ENCODE results near the gene ZXDA.
"Not testable (repeated sequence)": the region's sequence is repeated elsewhere in the genome, so short reads cannot be mapped to it uniquely, and the experiment has no call there.

Gene ZXDA, protein sequence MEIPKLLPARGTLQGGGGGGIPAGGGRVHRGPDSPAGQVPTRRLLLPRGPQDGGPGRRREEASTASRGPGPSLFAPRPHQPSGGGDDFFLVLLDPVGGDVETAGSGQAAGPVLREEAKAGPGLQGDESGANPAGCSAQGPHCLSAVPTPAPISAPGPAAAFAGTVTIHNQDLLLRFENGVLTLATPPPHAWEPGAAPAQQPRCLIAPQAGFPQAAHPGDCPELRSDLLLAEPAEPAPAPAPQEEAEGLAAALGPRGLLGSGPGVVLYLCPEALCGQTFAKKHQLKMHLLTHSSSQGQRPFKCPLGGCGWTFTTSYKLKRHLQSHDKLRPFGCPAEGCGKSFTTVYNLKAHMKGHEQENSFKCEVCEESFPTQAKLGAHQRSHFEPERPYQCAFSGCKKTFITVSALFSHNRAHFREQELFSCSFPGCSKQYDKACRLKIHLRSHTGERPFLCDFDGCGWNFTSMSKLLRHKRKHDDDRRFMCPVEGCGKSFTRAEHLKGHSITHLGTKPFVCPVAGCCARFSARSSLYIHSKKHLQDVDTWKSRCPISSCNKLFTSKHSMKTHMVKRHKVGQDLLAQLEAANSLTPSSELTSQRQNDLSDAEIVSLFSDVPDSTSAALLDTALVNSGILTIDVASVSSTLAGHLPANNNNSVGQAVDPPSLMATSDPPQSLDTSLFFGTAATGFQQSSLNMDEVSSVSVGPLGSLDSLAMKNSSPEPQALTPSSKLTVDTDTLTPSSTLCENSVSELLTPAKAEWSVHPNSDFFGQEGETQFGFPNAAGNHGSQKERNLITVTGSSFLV

DNA sequence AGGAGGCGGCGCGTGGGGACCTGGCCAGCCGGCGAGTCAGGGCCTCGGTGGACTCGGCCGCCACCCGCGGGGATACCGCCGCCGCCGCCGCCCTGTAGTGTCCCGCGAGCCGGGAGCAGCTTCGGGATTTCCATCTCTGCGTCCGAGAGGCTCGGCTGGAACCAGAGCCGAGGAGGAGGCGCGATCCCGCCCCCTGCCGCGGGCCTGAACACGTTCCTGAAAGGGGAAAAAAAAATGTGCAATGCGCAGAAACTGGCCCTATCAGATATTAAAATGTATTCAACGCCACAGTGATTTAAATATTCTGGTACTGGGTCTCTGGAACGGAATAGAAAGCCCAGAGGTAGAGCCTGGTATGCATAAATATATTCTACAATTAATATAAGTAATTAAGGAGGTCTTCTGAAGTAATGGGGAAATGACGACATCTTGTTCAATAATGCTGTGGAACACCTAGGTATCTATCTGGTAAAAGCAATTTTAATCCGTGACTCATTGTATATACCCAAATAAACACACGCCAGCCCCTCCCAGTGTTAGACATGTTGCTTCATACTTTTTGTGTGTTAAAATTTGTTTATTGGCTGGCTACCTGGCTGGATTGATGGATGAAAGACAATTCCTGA is at the start of gene ZXDA:
TSS of gene ZXDA (minus strand) at position 172 of the 626 bp plus-strand sequence. CDS start at position 134, 38 bp downstream.
- not testable (repeated sequence) for DNase-seq

- no peak for DNase-seq
Observed at GRCh38 chrX:57952320-57952678, 42.0 kb upstream of the ZXDA start.

DNA sequence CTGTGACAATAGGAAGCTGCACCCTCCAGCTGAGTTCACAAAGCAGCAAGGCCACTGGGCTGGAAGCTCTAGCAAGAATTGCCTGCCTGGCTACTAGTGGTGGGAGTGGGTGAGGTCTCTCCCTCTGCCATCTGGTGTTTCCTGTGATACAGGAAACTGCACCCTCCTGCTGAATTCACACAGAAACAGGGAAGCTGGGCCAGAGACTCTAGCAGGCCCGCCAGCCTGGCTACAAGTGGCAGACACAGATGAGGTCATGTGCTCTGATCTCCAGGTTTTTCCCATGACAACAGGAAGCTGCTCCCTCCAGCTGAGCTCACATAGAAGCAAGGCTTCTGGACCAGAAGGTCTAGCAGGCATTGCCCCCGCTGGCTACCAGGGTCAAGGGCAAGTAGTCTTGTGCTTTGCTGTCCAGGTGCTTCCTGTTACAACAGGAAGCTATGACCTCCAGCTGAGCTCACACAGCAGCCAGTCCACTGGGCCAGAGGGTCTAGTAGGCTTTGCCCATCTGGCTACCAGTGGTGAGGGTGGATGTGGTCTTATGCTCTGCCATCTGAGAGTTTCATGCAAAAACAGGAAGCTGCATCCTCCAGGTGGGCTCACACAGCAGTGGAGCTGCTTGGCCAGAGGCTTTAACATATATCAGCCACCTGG is 41.5 kb upstream of the ZXDA start:
- DNase-seq: no peak

DNA sequence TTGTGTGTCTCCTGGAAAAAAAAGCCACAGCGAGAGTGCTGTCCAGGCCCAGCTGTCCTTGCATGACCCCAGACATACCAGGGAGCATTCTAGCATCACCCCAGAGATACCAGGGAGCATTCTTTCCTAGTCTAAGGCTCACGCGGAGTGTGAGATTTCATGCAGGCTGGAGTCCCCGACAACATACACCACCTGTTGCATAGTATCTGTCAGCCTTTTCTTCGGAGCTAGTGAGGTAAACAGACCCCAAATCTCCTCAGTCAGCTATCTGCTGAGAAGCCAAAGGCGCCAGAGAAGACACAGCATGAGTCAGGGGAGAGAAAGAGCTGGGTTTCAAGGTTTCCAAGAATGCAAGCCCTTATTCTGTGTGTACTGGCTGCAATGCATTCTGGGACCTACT is 23.1 kb upstream of the ZXDA start:
- DNase-seq: no peak

- DNase-seq: no peak
Observed at GRCh38 chrX:57932266-57932665, 22.0 kb upstream of the ZXDA start.

GRCh38 chrX:57930051-57930450 is 19.8 kb upstream of the ZXDA start:
- DNase-seq: no peak

DNA sequence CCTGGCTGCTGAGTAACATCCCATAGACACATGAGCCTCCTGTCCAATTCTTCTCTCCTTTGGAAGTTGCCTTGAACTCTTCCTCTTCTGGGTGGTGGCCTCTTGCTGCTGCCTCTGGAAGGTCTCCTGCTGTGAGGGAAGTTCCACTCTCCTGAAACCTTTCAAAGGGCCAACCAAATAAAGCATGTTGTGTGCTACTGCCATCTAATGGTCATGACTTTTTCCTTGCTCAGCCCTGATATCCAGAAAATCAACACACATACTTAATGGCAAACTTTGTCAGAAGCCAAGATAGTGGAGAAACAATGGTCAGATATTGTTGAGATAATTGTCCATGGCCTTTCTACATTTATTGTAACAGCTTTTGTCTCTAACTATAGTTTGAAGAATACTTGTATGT is 19.1 kb upstream of the ZXDA start:
- DNase-seq: no peak

DNA sequence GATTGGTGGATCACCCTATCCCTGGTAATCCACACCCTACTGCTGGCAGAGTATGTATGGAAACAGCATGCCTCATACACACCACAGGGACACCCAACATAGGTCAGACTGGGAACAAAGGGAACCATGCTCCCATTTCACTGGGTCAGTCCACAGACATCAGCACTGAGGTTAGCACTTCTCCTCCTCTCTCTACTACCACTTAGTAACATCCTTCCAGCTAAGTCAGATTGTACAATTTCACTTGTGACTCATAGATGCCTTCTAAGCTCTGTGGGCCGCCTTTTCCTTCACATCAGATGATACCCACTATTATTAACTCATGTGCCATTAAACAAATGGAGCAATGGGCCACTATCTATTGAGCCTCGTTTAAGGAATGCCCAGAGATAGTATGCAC is 15.5 kb upstream of the ZXDA start:
- DNase-seq: no peak

- DNase-seq: peak; percentile 19
Observed at GRCh38 chrX:57918750-57919436, 8.6 kb upstream of the ZXDA start.

- no peak for DNase-seq
Observed at GRCh38 chrX:57915680-57916079, 5.4 kb upstream of the ZXDA start.

- not testable (repeated sequence) for DNase-seq
Observed at GRCh38 chrX:57909595-57910286, 517 bp downstream of the ZXDA start.

DNA sequence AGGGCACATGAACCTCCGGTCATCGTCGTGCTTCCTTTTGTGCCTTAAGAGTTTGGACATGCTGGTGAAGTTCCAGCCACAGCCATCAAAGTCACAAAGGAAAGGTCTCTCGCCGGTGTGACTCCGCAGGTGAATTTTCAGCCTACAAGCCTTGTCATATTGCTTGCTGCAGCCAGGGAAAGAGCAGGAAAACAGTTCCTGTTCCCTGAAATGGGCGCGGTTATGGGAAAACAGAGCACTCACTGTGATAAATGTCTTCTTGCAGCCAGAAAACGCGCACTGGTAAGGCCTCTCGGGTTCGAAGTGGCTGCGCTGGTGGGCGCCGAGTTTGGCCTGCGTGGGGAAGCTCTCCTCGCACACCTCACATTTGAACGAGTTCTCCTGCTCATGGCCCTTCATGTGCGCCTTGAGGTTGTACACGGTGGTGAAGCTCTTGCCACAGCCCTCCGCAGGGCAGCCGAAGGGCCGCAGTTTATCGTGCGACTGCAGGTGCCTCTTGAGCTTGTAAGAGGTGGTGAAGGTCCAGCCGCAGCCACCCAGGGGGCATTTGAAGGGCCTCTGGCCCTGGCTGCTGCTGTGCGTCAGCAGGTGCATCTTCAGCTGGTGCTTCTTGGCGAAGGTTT is 1.2 kb downstream of the ZXDA start:
- not testable (repeated sequence) for DNase-seq

- no peak for DNase-seq
Observed at GRCh38 chrX:57906790-57907189, 3.5 kb downstream of the ZXDA start.

- DNase-seq: no peak
Observed at GRCh38 chrX:57905141-57905540, 5.1 kb downstream of the ZXDA start.

DNA sequence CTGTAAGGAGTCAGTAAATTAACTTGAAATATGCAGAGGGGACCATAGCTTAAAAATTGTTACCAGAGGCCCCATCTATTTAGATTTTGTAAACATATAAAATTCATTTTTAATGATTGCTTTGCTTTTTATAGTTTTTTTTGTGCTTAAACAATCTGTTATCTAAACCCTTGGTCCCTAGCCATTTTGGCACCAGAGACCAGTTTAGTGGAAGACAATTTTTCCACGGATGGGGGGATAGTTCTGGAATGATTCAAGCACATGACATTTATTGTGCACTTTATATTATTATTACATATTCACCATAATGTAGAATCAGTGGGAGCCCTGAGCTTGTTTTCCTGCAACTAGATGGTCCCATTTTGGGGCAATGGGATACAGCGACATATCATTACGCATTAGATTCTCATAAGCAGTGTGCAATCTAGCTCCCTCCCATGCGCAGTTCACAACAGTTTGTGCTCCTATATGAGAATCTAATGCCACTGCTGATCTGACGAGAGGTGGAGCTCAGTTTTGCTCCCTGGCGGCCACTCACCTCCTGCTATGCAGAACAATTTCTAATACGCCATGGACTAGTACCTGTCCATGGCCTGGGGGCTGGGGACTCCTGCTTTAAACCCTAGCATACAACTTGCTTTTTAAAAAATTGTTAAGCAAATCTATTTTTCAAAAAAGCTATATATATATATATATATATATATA is 5.9 kb downstream of the ZXDA start:
- DNase-seq: no peak

- no peak for DNase-seq
Observed at GRCh38 chrX:57902633-57903032, 7.6 kb downstream of the ZXDA start.

DNA sequence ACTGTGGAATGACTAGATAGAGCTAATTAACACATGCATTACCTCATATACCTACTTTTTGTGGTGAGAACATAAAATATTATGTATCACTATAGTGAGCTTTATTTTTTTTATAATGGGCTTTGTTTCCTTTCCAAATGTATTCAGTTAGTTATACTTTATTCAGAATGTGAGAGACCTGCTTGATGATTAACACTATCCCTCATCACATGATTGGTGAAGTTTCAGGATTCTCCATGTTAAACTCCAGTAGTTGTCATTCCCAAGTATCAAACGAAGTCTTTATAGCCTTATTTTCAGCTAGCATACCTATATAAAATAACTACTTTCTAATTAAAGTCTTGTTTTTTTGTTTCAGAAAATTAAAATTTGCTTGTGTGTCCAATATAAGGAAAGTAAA is 8.8 kb downstream of the ZXDA start:
- no peak for DNase-seq

DNA sequence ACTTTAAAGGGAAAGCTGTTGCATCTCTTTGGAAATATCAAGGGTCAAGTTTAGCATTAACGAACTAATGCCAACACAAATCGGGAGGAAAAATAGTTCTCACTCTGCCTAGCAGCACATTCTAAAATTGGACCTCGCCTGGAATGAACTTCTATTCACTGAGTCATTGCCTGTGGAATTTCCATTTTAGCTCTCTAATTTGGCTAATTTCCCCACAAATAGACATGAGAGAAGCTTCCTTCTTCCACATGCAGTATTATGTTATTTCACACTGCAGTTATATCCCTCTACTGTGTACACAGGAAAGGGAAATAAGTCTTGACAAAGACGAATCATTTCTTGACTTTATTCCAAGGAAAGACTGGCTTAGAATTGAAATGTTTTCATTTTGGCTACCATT is 9.3 kb downstream of the ZXDA start:
- DNase-seq: no peak

- no peak for DNase-seq
Observed at GRCh38 chrX:57899906-57900305, 10.4 kb downstream of the ZXDA start.

DNA sequence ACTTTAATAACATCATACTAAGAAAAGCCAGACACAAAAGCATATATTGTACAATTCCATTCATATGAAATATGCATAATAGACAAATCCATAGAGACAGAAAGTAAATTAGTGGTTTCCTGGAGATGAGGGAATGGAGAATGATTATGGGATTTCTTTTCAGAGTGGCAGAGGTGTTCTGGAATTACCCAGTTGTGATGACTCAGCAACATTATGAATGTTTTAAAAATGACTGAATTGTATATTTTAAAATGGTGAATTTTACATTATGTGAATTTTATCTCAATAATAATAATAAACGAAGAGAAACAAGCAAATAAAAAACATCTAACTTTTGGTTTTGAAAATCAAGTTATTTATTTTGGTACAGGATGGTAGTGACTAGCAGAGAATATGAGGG is 11.2 kb downstream of the ZXDA start:
- no peak for DNase-seq

DNA sequence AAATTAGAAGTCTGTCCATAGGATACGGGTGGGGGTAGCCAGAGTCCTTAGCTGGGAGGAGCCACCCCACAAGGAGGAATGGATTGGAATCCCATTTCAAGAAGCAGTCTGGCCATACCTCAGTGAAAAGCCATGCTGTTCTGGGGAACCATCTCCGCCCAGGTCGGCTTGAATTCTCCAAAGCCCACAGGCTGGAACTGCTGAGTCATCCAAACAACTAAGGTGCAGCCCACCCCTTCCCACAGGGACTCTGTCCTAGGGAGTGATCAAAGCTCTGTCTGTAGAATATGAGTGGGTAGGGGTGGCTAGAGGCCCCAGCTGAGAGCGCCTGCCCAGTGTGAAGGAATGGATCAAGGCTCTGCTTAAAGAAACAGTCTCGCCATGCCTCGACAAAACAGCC is 38.8 kb downstream of the ZXDA start:
- no peak for DNase-seq

All from 8988T (cell line).